Measurements from ENCODE around the gene CAMTA1. TPM values are rescaled to one million over a fixed set of nuclear protein-coding genes. Genes with fewer than 3 reads are reported as not detected.

CAMTA1 gene
- total RNA-seq, 2 experiments from 2014 or later, result 43.9 to 73.3 TPM

- intact Hi-C loops (cut with micrococcal nuclease; ENCODE audit: unreplicated experiment), result no loop called here
- H3K4me1 ChIP-seq (ENCODE audit: insufficient read depth, low read length, poor library complexity, severe bottlenecking), result no peaks in the 10 kb centered on the region
- H3K27ac ChIP-seq (ENCODE audit: low read depth, low read length, poor library complexity, severe bottlenecking), result no peak overlapping the region
- DNase-seq (ENCODE audit: low spot score), result no peak
- ChIA-PET CTCF (ENCODE audit: unreplicated experiment) (no interaction called here), POLR2A (no interaction called here)
- H3K9me3 ChIP-seq (ENCODE audit: low read length), result peaks cover 7% of the 10 kb centered on the region; the same call in 1 of the 2 replicates
- H3K4me3 ChIP-seq (ENCODE audit: low read depth, low read length, poor library complexity, severe bottlenecking), result no peak overlapping the region
- H3K4me2 ChIP-seq (ENCODE audit: low read length), result no peak overlapping the region
- no peak for TF ChIP-seq EZH2phosphoT487 (IDR thresholded peaks at IDR 0.05; ENCODE audit: borderline replicate concordance, low read depth, low read length)
- no peak for TF ChIP-seq CTCF (conservative IDR thresholded peaks at IDR 0.05; ENCODE audit: low read length)
- H4K20me1 ChIP-seq (ENCODE audit: insufficient read depth, low read length), result no peaks in the 10 kb centered on the region
- no peaks in the 10 kb centered on the region for H3K9me2 ChIP-seq (ENCODE audit: insufficient read depth, low read length)
- no peaks in the 10 kb centered on the region for H3K36me3 ChIP-seq (ENCODE audit: insufficient read depth, low read length)
- no TSS peak for BruUV-seq (replicated peaks)
- H3K79me2 ChIP-seq (ENCODE audit: insufficient read depth, low read depth, low read length), result no peaks in the 10 kb centered on the region
- H2AFZ ChIP-seq (ENCODE audit: low read length), result no peak overlapping the region
Observed at GRCh38 chr1:7177438-7178146, 392.3 kb downstream of the CAMTA1 start.

- no peak overlapping the region for H3K4me2 ChIP-seq (ENCODE audit: low read length)
- ChIA-PET CTCF (ENCODE audit: unreplicated experiment) (no interaction called here), POLR2A (no interaction called here)
- H3K79me2 ChIP-seq (ENCODE audit: insufficient read depth, low read depth, low read length), result no peaks in the 10 kb centered on the region
- no peaks in the 10 kb centered on the region for H3K36me3 ChIP-seq (ENCODE audit: insufficient read depth, low read length)
- H3K4me3 ChIP-seq (ENCODE audit: low read depth, low read length, poor library complexity, severe bottlenecking), result no peak overlapping the region
- no peak overlapping the region for H3K27ac ChIP-seq (ENCODE audit: low read depth, low read length, poor library complexity, severe bottlenecking)
- DNase-seq (ENCODE audit: low spot score), result no peak
- H4K20me1 ChIP-seq (ENCODE audit: insufficient read depth, low read length), result no peaks in the 10 kb centered on the region
- intact Hi-C loops (cut with micrococcal nuclease; ENCODE audit: unreplicated experiment), result no loop called here
- no peak overlapping the region for H2AFZ ChIP-seq (ENCODE audit: low read length)
- peaks cover 7% of the 10 kb centered on the region; the same call in 1 of the 2 replicates for H3K9me3 ChIP-seq (ENCODE audit: low read length)
- no peaks in the 10 kb centered on the region for H3K9me2 ChIP-seq (ENCODE audit: insufficient read depth, low read length)
- TF ChIP-seq CTCF (conservative IDR thresholded peaks at IDR 0.05; ENCODE audit: low read length) (no peak), EZH2phosphoT487 (IDR thresholded peaks at IDR 0.05; ENCODE audit: borderline replicate concordance, low read depth, low read length) (no peak)
- BruUV-seq (replicated peaks), result no TSS peak
- H3K4me1 ChIP-seq (ENCODE audit: insufficient read depth, low read length, poor library complexity, severe bottlenecking), result no peaks in the 10 kb centered on the region
Observed at GRCh38 chr1:7178336-7178735, 393.1 kb downstream of the CAMTA1 start.

GRCh38 chr1:7178741-7179140, 393.5 kb downstream of the CAMTA1 start:
- POLR2A ChIA-PET, result no interaction called here
- TF ChIP-seq EZH2phosphoT487 (IDR thresholded peaks at IDR 0.05; ENCODE audit: borderline replicate concordance, low read depth, low read length) (no peak), CTCF (conservative IDR thresholded peaks at IDR 0.05; ENCODE audit: low read length) (no peak)
- intact Hi-C loops (cut with micrococcal nuclease; ENCODE audit: unreplicated experiment), result no loop called here

More at GRCh38 chr1:7178741-7179140, 393.5 kb downstream of the CAMTA1 start:
- Histone ChIP-seq H3K4me2 (ENCODE audit: low read length) (no peak overlapping the region), H3K36me3 (ENCODE audit: insufficient read depth, low read length) (no peaks in the 10 kb centered on the region), H3K9me3 (ENCODE audit: low read length) (peaks cover 7% of the 10 kb centered on the region; the same call in 1 of the 2 replicates), H3K79me2 (ENCODE audit: insufficient read depth, low read depth, low read length) (no peaks in the 10 kb centered on the region), H3K27ac (ENCODE audit: low read depth, low read length, poor library complexity, severe bottlenecking) (no peak overlapping the region), H4K20me1 (ENCODE audit: insufficient read depth, low read length) (no peaks in the 10 kb centered on the region), H3K9me2 (ENCODE audit: insufficient read depth, low read length) (no peaks in the 10 kb centered on the region), H2AFZ (ENCODE audit: low read length) (no peak overlapping the region), H3K4me1 (ENCODE audit: insufficient read depth, low read length, poor library complexity, severe bottlenecking) (no peaks in the 10 kb centered on the region), H3K4me3 (ENCODE audit: low read depth, low read length, poor library complexity, severe bottlenecking) (no peak overlapping the region)
- DNase-seq (ENCODE audit: low spot score), result no peak
- BruUV-seq (replicated peaks), result no TSS peak
- CTCF ChIA-PET (ENCODE audit: unreplicated experiment), result no interaction called here
